HepG2 (cell line): ENCODE results near the gene PCSK7. TPM values are rescaled to one million over a fixed set of nuclear protein-coding genes. Genes with fewer than 3 reads are reported as not detected.
"Not testable (repeated sequence)": the region's sequence is repeated elsewhere in the genome, so short reads cannot be mapped to it uniquely, and the experiment has no call there.

ENCODE experiments used
- ATAC-seq: fragments of 200-7000 bp; cut with Tn5 transposase; 3 replicates; pipeline ENCODE4 v1.9.1; 2020; ENCODE audit warnings: mild to moderate bottlenecking, moderate library complexity
- BruUV-seq: library from RNA; stranded (reverse); fragments of 400-500 nt; replicated peaks from 2 replicates; lab custom pipeline; 2021; lab: Mats Ljungman, UMichigan
- CTCF ChIA-PET: fragments of 300-600 bp; formaldehyde crosslinking; extraction: SDS; loops from one replicate; lab custom pipeline; 2021; ENCODE audit warnings: low total read pairs, inconsistent platforms, low intra/inter-chr PET ratio; lab: Yijun Ruan, JAX
- POLR2A ChIA-PET: fragments of 350-600 bp; sonication (Branson Sonifier 250); formaldehyde crosslinking; loops from one replicate; lab custom pipeline; 2020; ENCODE audit warnings: antibody characterized with exemption, inconsistent platforms; lab: Yijun Ruan, JAX
- DNase-seq: peaks from one replicate; pipeline ENCODE4 v3.0.0-alpha.2; 2015; ENCODE audit warnings: low spot score
- FAIRE-seq: peaks from 3 replicates; lab custom pipeline; 2011; peaks lifted over from hg19 to GRCh38; lab: Jason Lieb, UNC
- H2AFZ ChIP-seq: one replicate; pipeline ENCODE4 v1.6.1; 2011; ENCODE audit warnings: low read length, inconsistent platforms
- H3K27ac ChIP-seq: fragments of 300-600 bp; 3 replicates; pipeline ENCODE4 v1.8.0; 2011; ENCODE audit warnings: mixed run types, mild to moderate bottlenecking, mixed read lengths, low read length, inconsistent platforms; ENCODE audit not compliant: insufficient read depth; ENCODE audit errors: extremely low read length
- H3K27me3 ChIP-seq, 2 experiments: fragments of 200-600 bp in 1 of 2; 2 replicates in 1 of 2; 3 replicates in 1 of 2; pipeline versions ENCODE4 v1.6.0 to v1.8.0; 2011; ENCODE audit warnings: low read length in 2 of 2, mild to moderate bottlenecking in 2 of 2, moderate library complexity in 2 of 2, inconsistent platforms in 1 of 2; ENCODE audit not compliant: insufficient read depth in 2 of 2, control insufficient read depth in 1 of 2
- H3K36me3 ChIP-seq, 2 experiments: fragments of 200-600 bp in 1 of 2; replicated peaks in 1 of 2; 2 replicates in 1 of 2; 3 replicates in 1 of 2; pipeline versions ENCODE4 v1.5.1 to v1.8.0; 2011; ENCODE audit warnings: low read length in 2 of 2, inconsistent platforms in 1 of 2; ENCODE audit not compliant: insufficient read depth in 2 of 2, control insufficient read depth in 1 of 2
- H3K4me1 ChIP-seq: 2 replicates; pipeline ENCODE4 v1.5.1; 2012; ENCODE audit warnings: low read length, inconsistent platforms; ENCODE audit not compliant: insufficient read depth
- H3K4me2 ChIP-seq: 2 replicates; pipeline ENCODE4 v1.6.0; 2011; ENCODE audit warnings: low read depth, low read length, inconsistent platforms
- H3K4me3 ChIP-seq, 3 experiments: fragments of 200-600 bp in 1 of 3; sonication (generic), shearing (Covaris generic) in 1 of 3; replicated peaks in 1 of 3; 2 replicates each; pipeline ENCODE4 v1.5.1; 2011 to 2016; ENCODE audit warnings: low read length in 3 of 3, inconsistent platforms in 2 of 3, low read depth in 2 of 3, mild to moderate bottlenecking in 2 of 3, control low read depth in 1 of 3, mixed read lengths in 1 of 3; ENCODE audit not compliant: insufficient read depth in 1 of 3
- H3K79me2 ChIP-seq: one replicate; pipeline ENCODE4 v1.6.1; 2011; ENCODE audit warnings: low read length, inconsistent platforms; ENCODE audit not compliant: insufficient read depth
- H3K9ac ChIP-seq: 2 replicates; pipeline ENCODE4 v1.6.0; 2011; ENCODE audit warnings: mild to moderate bottlenecking, low read depth, low read length, inconsistent platforms; ENCODE audit not compliant: insufficient read depth
- H3K9me3 ChIP-seq: 2 replicates; pipeline ENCODE4 v1.5.1; 2012; ENCODE audit warnings: mild to moderate bottlenecking, low read length
- H4K20me1 ChIP-seq: 2 replicates; pipeline ENCODE4 v1.6.0; 2011; ENCODE audit warnings: inconsistent platforms, mild to moderate bottlenecking, low read length, moderate library complexity; ENCODE audit not compliant: insufficient read depth
- IRF9 ChIP-seq: sonication (generic); formaldehyde crosslinking; IDR thresholded peaks from 2 replicates; pipeline ENCODE4 v1.8.0; 2022; ENCODE audit warnings: missing genetic modification reagents, mild to moderate bottlenecking, borderline replicate concordance
- SKI ChIP-seq: fragments of 450-650 bp; IDR thresholded peaks from one replicate; pipeline ENCODE4 v1.6.1; 2018; ENCODE audit warnings: mild to moderate bottlenecking; ENCODE audit not compliant: partially characterized antibody
- ZBTB8A ChIP-seq: sonication (generic); formaldehyde crosslinking; IDR thresholded peaks from 2 replicates; pipeline ENCODE4 v1.4.0; 2020; ENCODE audit warnings: mild to moderate bottlenecking, low read depth, missing genetic modification reagents, borderline replicate concordance
- ZNF780A ChIP-seq: sonication (generic); formaldehyde crosslinking; IDR thresholded peaks from 2 replicates; pipeline ENCODE4 v1.8.0; 2022; ENCODE audit warnings: mild to moderate bottlenecking, missing genetic modification reagents, moderate library complexity
- WGBS: methylation state at CpG from one replicate; pipeline ENCODE4 v1.1.6; 2017; ENCODE audit warnings: low lambda C conversion rate; 5-methylcytosine and 5-hydroxymethylcytosine counted together
- in situ Hi-C: cut with HindIII; loops from 2 replicates; pipeline ENCODE4 v1.10.0; 2017; ENCODE audit warnings: low pct_unique_long_range_greater_than_20kb; ENCODE audit not compliant: extremely low pct_ligation_motif_present
- intact Hi-C: fragments of 100-400 bp; cut with micrococcal nuclease; formaldehyde crosslinking; loops from one replicate; pipeline ENCODE4 v1.10.0; 2022; ENCODE audit not compliant: unreplicated experiment
- polyA plus RNA-seq, 8 experiments: library from polyadenylated mRNA; depleted of rRNA in 3 of 8; stranded (reverse) in 7 of 8; unstranded in 1 of 8; fragments of >200 nt; fragmentation: Illumina TruSeq in 4 of 8; extraction: Trizol in 4 of 8; gene quantifications; 2 replicates each; pipeline versions ENCODE4 v1.2.1 to v1.2.3, GENCODE V29; 2011 to 2016; ENCODE audit warnings: low read depth in 4 of 8, missing spikeins in 1 of 8, mixed read lengths in 1 of 8; ENCODE audit not compliant: insufficient read depth in 1 of 8
- total RNA-seq, 5 experiments: library from RNA; depleted of rRNA; stranded (reverse); fragments of >200 nt; fragmentation: Illumina TruSeq; extraction: Trizol; gene quantifications; 2 replicates each; pipeline ENCODE4 v1.2.3, GENCODE V29; 2016; ENCODE audit warnings: low read depth in 1 of 5

Gene PCSK7
- total and polyA plus RNA-seq, 2 of the 13 experiments (the other 11 are each of a cell fraction or from before 2014, with no cell fraction given), result 13.4 to 13.8 TPM

DNA sequence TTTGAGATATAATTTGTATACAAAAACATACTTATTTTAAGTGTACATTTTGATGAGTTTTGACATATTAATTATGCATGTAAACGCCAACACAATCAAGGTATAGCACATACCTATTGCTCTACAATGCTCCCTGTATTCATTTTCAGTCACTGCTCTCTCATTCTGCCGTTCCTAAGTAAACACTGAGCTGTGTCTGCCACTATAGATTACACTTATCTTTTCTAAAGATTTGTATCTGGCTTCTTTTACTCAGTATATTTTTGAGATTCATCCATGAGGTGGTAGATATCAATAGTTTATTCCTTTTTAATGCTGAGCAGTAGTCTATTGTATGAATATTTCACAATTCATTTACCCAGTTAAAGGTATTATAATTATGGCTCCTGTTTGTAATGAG lies 33.9 kb upstream of the PCSK7 start:
- H3K4me1 ChIP-seq, result peaks cover 3% of the 10 kb centered on the region
- WGBS, result 69% methylated on average over 2 of the region's 2 CpGs
- FAIRE-seq (no peak), ATAC-seq (no peak)
- H3K4me2 ChIP-seq, result no peak overlapping the region
- H4K20me1 ChIP-seq, result no peaks in the 10 kb centered on the region
- H2AFZ ChIP-seq, result no peak overlapping the region
- BruUV-seq, result no TSS peak
- H3K36me3 ChIP-seq, result peaks cover 0 to 3% of the 10 kb centered on the region in 2 experiments; a peak in 1 of 5 replicates
- no peak overlapping the region for H3K4me3 ChIP-seq
- in situ Hi-C loops (no loop called here), intact Hi-C loops (loop anchor here (1.0 kb wide), 1 partner anchor 8 kb away; no protein-coding TSS in a partner anchor)
- H3K79me2 ChIP-seq, result no peaks in the 10 kb centered on the region
- no peak overlapping the region for H3K27ac ChIP-seq
- H3K9me3 ChIP-seq, result no peaks in the 10 kb centered on the region
- no peak overlapping the region for H3K9ac ChIP-seq
- POLR2A ChIA-PET, result no interaction called here
- TF ChIP-seq ZBTB8A (CRISPR knock-in tag), result no peak
- TF ChIP-seq IRF9 (CRISPR knock-in tag), result no peak
- TF ChIP-seq SKI, result no peak
- TF ChIP-seq ZNF780A, result no peak
- TF ChIP-seq, all 625 proteins: peak for 0
- no peaks in the 10 kb centered on the region for H3K27me3 ChIP-seq
- no peak for DNase-seq
- CTCF ChIA-PET, result no interaction called here

GRCh38 chr11:117264624-117265323 lies 32.9 kb upstream of the PCSK7 start:
- ATAC-seq, FAIRE-seq: not testable (repeated sequence)
- 95% methylated on average over 7 of the region's 7 CpGs for WGBS

More at GRCh38 chr11:117264624-117265323, 32.9 kb upstream of the PCSK7 start:
- H3K27ac ChIP-seq, H3K4me2 ChIP-seq, H4K20me1 ChIP-seq, H3K9ac ChIP-seq, H3K4me3 ChIP-seq, in situ Hi-C loops, H3K27me3 ChIP-seq, DNase-seq, H3K9me3 ChIP-seq, H3K79me2 ChIP-seq, H3K4me1 ChIP-seq, POLR2A ChIA-PET, H3K36me3 ChIP-seq, BruUV-seq, H2AFZ ChIP-seq, CTCF ChIA-PET: not testable (repeated sequence)
- intact Hi-C loops, result loop anchor here (1.0 kb wide), 1 partner anchor 9 kb away; no protein-coding TSS in a partner anchor
